Fibroblast of the aortic adventitia (primary cell): Measurements from ENCODE around the gene MACROH2A1. TPM values are rescaled to one million over a fixed set of nuclear protein-coding genes. Genes with fewer than 3 reads are reported as not detected.

Experiments used
- DNase-seq: peaks from one replicate; pipeline ENCODE4 v3.0.0-alpha.2; 2010; ENCODE audit warnings: low read depth
- H3K4me3 ChIP-seq: 2 replicates; pipeline ENCODE4 v1.5.1; 2011; ENCODE audit warnings: low read depth, mild to moderate bottlenecking, control low read depth, low read length, moderate library complexity
- CTCF ChIP-seq: IDR thresholded peaks from 2 replicates; pipeline ENCODE4 v1.5.1; 2011; ENCODE audit warnings: mild to moderate bottlenecking, low read length, control low read depth, inconsistent platforms; ENCODE audit not compliant: insufficient read depth
- total RNA-seq: library from RNA; depleted of rRNA; stranded (reverse); fragments of >200 nt; gene quantifications from 2 replicates; pipeline ENCODE4 v1.2.3, GENCODE V29; 2012; ENCODE audit warnings: low replicate concordance

Gene MACROH2A1
- total RNA-seq, 1 donor = 116 TPM

- TF ChIP-seq CTCF = no peak
- no peak overlapping the region for H3K4me3 ChIP-seq
- DNase-seq = no peak
Measured at GRCh38 chr5:135348918-135349317, 50.1 kb downstream of the MACROH2A1 start.

GRCh38 chr5:135347392-135347791 is 51.6 kb downstream of the MACROH2A1 start:
- no peak for TF ChIP-seq CTCF
- no peak overlapping the region for H3K4me3 ChIP-seq
- no peak for DNase-seq

GRCh38 chr5:135345956-135346731 is 52.9 kb downstream of the MACROH2A1 start:
- no peak overlapping the region for H3K4me3 ChIP-seq

GRCh38 chr5:135344349-135344748 is 54.7 kb downstream of the MACROH2A1 start:
- H3K4me3 ChIP-seq = no peak overlapping the region
- no peak for DNase-seq
- no peak for TF ChIP-seq CTCF

More at GRCh38 chr5:135345956-135346731, 52.9 kb downstream of the MACROH2A1 start:
- TF ChIP-seq CTCF = no peak
- no peak for DNase-seq

- no peak for DNase-seq
- no peak for TF ChIP-seq CTCF
- no peak overlapping the region for H3K4me3 ChIP-seq
Measured at GRCh38 chr5:135343413-135343812, 55.6 kb downstream of the MACROH2A1 start.

- no peak for DNase-seq
- H3K4me3 ChIP-seq = no peak overlapping the region
- TF ChIP-seq CTCF = no peak
Measured at GRCh38 chr5:135342551-135342875, 56.5 kb downstream of the MACROH2A1 start.
